HG02610 (cell line): Measurements from ENCODE around the gene ZNF674.
"Not testable (repeated sequence)": the region's sequence is repeated elsewhere in the genome, so short reads cannot be mapped to it uniquely, and the experiment has no call there.

ENCODE experiments used
- ATAC-seq: cut with Tn5 transposase; IDR thresholded peaks from one replicate; pipeline ENCODE4 v1.9.1; 2021; ENCODE audit warnings: mild to moderate bottlenecking, moderate library complexity; ENCODE audit not compliant: unreplicated experiment

The ZNF674 gene

DNA sequence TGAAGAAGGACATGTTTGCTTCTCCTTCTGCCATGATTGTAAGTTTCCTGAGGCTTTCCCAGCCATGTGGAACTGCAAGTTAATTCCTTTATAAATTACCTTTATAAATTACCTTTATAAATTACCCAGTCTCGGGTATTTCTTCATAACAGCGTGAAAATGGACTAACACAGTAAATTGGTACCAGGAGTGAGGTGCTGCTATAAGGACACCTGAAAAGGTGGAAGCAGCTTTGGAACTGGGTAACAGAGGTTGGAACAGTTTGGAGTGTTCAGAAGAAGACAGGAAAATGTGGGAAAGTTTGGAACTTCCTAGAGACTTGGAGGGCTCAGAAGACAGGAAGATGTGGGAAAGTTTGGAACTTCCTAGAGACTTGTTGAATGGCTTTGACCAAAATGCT is 66.6 kb downstream of the ZNF674 start:
- not testable (repeated sequence) for ATAC-seq

DNA sequence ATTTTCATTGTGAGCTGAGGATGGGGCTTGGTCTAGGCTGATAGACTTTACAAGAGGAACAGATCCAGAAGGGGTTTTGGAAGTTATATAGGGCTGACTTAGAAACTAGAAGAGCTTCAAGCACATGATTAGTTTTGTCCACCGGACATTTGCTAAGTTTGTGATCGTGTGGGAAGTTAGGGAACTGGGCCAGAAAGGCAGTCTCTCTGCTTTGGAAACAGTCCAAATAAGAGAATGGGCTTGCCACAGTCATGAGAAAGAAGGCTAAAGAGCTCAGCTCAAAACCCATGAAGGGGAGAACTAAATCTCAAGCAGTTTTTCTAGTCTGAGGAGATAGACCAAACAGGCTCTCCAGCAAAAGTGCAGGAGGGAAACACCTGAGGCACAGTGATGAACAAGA is 67.8 kb downstream of the ZNF674 start:
- ATAC-seq, result no peak

DNA sequence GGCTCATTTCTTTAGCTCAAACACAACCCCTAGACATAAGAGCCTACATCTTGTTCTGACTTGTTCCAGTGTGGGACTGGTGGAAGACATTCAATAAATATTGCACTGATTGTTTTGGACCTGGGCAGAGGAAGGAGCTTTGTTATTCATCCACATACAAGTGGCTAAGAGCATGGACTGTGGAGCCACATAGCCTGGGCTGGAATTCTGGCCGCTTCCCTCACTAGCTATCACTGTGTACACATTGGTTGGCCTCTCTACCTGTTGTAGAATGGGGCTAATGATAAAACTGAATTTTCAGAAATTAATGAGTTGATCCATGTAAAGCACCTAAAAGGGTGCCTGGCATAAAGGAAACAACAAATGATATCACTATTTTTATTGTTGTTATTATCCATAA is 80.0 kb downstream of the ZNF674 start:
- no peak for ATAC-seq

DNA sequence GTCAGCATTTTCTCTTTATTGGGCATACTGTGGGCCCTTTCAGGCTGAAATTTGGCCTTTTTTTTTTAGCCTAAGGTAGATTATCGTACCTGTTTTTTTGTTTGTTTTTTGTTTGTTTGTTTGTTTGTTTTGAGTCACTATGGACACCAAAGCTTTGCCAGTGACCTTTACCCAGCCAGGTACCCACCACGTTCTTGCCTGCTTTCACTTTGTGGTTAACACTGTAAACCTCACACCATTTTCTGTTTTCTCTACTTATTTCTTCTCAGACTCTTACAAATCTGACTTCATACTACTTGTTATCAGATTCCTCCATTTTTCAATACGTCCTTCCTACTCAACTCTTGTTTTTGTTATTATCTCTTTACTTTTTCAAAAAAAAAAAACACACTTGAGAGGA is 81.5 kb downstream of the ZNF674 start:
- ATAC-seq, result no peak

DNA sequence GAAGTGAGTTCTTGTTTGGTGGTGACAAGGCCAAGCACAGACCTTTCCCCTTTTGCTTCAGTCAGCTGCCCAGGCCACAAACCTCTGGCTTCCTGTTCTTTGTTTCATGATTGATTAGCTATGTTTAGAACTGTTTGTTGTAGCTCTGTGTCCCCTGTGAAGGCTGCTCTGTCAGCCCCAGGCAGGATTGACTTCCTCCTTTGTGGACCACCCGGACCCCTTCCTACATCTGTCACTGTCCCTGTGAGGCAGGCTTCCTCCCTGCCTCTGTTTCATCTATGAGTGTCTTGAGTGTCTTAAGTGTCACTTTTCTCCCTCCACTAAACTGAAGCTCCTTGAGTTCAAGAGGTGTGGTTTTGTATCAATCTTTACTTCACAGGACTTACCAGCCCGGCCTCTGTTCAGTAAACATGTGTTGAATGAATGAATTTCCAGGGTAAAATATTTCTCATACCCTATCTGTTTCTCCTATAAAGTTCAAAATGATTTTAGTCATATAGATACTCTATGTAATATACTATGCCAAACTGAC is 83.5 kb downstream of the ZNF674 start:
- peak; percentile 90 for ATAC-seq

DNA sequence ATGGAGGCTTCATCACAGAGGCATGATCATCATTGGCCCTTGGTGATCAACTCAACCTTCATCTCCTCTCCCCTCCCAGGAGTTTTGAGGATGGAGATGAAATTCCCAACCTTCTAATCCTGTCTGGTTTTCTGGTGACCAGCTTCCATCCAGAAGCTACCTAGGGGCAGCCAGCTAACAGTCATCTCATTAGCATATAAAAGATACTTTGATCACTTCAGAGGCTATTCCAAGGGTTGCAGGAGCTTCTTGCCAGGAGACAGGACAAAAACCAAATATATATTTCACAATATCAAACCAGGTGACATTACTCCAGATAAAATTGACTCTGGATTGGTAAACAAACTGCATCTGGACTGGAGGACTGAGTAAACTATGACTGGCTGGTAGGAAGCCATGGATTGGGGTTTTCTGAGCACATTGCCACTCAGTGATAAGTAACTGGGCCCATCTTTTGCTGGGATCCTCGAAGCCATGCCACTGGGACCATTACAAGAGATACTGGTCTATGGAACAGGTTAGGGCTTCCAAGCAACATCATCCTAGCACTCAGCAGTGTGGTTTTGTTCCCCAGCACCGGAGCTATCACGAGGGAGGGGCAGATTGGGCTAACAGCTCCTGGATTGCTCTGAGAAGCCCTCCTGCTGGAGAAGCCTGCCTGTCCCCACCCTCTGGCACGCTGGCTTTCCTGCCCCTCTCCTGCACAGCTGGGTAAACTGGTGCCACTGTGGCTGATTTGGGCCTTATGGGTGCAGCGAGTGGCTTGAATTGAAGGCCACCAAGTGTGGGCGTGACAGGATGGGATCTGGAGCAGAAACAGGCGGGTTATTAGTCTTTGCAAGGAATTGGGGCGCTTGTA is 84.2 kb downstream of the ZNF674 start:
- ATAC-seq, result not testable (repeated sequence)

DNA sequence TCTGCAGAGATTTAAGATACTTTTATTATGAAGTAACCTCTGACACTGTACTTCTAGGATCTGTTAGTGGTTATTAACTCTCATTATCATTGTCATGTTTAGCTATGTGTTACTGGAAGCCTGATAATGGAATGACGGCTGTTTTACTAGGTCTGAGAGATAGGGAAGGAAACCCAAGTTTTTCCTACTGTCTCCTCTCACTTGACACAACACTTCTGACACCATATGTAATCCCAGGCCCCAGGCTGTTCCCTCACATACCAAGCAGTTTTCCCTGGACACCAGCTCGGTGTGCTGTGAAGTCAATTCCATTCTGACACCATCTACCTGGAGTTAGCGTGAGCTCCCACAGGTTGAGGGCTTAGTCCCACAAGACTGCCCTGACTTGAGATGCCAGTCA is 85.6 kb downstream of the ZNF674 start:
- no peak for ATAC-seq

DNA sequence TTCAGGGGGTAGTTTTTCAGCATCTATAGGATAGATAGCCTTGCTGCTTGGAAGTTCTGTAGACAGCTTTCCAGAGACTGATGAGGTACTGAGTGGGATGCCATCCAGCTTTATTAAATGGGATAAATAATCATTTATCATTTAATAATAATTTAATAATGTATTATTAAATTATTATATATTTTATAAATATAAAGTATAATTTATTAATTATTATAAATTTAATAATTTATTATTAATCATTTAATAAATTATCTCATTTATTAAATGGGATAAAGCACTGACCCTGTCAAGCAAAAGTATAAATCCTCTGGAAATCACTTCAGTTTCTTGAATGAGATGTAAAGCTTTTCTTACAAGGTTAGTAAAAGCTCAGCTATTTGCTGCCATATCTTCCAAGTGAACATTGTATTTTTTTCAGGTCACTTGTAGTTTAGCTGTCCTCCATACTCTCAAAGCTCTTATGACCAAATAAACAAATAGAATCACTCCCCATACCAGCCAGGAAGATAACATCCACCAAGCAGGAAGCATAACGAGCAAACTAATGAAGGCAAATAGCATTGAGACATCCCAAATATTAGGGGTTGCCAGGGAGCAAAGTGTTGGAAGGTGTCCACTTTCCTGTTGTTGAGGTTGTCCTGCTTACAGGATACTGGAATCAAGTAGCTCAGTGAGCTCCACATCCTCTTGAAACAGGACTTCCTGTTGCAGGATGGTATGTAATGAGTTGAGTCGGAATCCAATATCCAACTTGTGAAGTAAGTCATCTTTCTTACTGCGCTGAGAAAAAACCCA is 88.9 kb downstream of the ZNF674 start:
- no peak for ATAC-seq
